ENCODE results near the gene SDR39U1.

The SDR39U1 gene

DNA sequence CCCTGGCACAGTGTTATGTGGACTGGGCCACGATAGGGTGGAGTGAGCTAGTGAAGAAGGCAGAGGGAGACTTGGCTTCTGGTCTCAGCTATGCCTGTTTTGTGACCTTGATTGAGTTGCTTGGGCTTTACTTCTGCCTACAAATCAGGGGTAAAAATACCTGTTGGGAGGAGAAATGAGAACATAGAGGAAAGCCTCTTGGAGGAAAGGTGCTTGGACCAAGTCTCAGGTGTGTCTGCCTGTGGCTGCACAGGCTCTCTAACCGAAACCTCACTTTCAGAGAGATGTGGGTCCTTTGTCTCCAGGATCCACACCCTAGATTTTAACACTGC, 4.9 kb downstream of the SDR39U1 start:
- no peak for DNase-seq

DNA sequence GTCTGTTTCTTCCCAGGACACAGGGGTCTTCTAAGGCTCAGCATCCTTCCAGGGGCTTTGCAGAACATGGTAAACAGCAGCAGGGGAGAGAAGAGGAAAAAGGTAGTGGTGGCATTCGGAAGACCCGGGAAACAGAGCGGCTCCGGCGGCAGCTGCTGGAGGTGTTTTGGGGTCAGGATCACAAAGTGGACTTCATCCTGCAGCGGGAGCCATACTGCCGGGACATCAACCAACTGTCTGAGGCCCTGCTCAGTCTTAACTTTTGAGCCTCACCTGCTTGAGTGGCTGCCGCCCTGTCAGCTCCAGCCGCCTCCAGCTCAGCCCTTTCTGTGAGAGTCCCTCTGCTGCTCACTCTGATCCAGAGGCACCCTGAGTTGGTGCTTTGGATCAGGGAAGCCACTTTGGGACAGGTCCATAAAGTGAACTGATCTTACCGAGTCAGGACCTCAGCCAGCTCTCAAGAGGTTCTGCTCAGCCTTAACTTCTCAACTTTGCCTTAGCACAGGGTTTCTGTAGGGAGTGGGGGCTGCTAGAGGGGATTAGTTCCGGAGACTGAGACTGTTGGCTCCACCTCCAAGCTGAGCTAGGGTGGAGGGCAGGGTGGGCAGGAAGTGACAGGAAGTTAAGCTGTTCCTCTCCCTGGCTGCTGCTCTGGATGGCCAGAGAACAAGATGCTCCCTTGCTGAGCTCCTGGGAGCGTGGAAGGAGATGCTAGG, 5.4 kb downstream of the SDR39U1 start:
- H3K79me2 ChIP-seq (ENCODE audit: low read length): peaks cover 5% of the 10 kb centered on the region; the same call in 1 of the 2 replicates
- H4K20me1 ChIP-seq (ENCODE audit: insufficient read depth, low read length): no peaks in the 10 kb centered on the region
- H3F3A ChIP-seq (ENCODE audit: insufficient read depth, low read length): peaks cover 5% of the 10 kb centered on the region
- no peaks in the 10 kb centered on the region for H3K9me2 ChIP-seq (replicated peaks; ENCODE audit: insufficient read depth, low read length)
- H3K27me3 ChIP-seq (replicated peaks; ENCODE audit: insufficient read depth, low read length): no peaks in the 10 kb centered on the region
- TF ChIP-seq EZH2 (optimal IDR thresholded peaks at IDR 0.05; ENCODE audit: low read depth, low read length) (no peak), EZH2phosphoT487 (IDR thresholded peaks at IDR 0.05; ENCODE audit: low read length) (no peak)
- TF ChIP-seq, protein P1, sequence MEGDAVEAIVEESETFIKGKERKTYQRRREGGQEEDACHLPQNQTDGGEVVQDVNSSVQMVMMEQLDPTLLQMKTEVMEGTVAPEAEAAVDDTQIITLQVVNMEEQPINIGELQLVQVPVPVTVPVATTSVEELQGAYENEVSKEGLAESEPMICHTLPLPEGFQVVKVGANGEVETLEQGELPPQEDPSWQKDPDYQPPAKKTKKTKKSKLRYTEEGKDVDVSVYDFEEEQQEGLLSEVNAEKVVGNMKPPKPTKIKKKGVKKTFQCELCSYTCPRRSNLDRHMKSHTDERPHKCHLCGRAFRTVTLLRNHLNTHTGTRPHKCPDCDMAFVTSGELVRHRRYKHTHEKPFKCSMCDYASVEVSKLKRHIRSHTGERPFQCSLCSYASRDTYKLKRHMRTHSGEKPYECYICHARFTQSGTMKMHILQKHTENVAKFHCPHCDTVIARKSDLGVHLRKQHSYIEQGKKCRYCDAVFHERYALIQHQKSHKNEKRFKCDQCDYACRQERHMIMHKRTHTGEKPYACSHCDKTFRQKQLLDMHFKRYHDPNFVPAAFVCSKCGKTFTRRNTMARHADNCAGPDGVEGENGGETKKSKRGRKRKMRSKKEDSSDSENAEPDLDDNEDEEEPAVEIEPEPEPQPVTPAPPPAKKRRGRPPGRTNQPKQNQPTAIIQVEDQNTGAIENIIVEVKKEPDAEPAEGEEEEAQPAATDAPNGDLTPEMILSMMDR (IDR thresholded peaks at IDR 0.05; ENCODE audit: low read length): no peak
- no peaks in the 10 kb centered on the region for H3K9me3 ChIP-seq (replicated peaks; ENCODE audit: insufficient read depth, low read length)
- no peak overlapping the region for H3K9ac ChIP-seq (ENCODE audit: low read length)
- H2AFZ ChIP-seq (ENCODE audit: low read length): no peak overlapping the region
- 0 out of 2 replicates have a peak, but pooled peaks cover 3% of the 10 kb centered on the region for H3K4me1 ChIP-seq (ENCODE audit: low read length)
- no peak overlapping the region for H3K27ac ChIP-seq (ENCODE audit: low read length)
- H3K4me3 ChIP-seq (ENCODE audit: low read length): no peak overlapping the region
- no peak for DNase-seq
- no peak overlapping the region for H3K4me2 ChIP-seq (ENCODE audit: low read depth, low read length)
- 0 out of 2 replicates have a peak, but pooled peaks cover 2% of the 10 kb centered on the region for H3K36me3 ChIP-seq (replicated peaks; ENCODE audit: insufficient read depth, low read length)

More for the DNA sequence above, 4.9 kb downstream of the SDR39U1 start:
- no peak overlapping the region for H2AFZ ChIP-seq (ENCODE audit: low read length)
- H3K4me3 ChIP-seq (ENCODE audit: low read length): no peak overlapping the region
- H3K9me2 ChIP-seq (replicated peaks; ENCODE audit: insufficient read depth, low read length): no peaks in the 10 kb centered on the region
- H3K4me1 ChIP-seq (ENCODE audit: low read length): 0 out of 2 replicates have a peak, but pooled peaks cover 3% of the 10 kb centered on the region
- H3F3A ChIP-seq (ENCODE audit: insufficient read depth, low read length): peaks cover 5% of the 10 kb centered on the region
- no peak overlapping the region for H3K4me2 ChIP-seq (ENCODE audit: low read depth, low read length)
- 0 out of 2 replicates have a peak, but pooled peaks cover 2% of the 10 kb centered on the region for H3K36me3 ChIP-seq (replicated peaks; ENCODE audit: insufficient read depth, low read length)
- H3K27me3 ChIP-seq (replicated peaks; ENCODE audit: insufficient read depth, low read length): no peaks in the 10 kb centered on the region
- H3K79me2 ChIP-seq (ENCODE audit: low read length): no peaks in the 10 kb centered on the region; the same call in 1 of the 2 replicates
- TF ChIP-seq, protein P1 (IDR thresholded peaks at IDR 0.05; ENCODE audit: low read length): no peak
- TF ChIP-seq EZH2 (optimal IDR thresholded peaks at IDR 0.05; ENCODE audit: low read depth, low read length) (no peak), EZH2phosphoT487 (IDR thresholded peaks at IDR 0.05; ENCODE audit: low read length) (no peak)
- no peaks in the 10 kb centered on the region for H4K20me1 ChIP-seq (ENCODE audit: insufficient read depth, low read length)
- H3K9ac ChIP-seq (ENCODE audit: low read length): no peak overlapping the region
- H3K27ac ChIP-seq (ENCODE audit: low read length): no peak overlapping the region
- H3K9me3 ChIP-seq (replicated peaks; ENCODE audit: insufficient read depth, low read length): no peaks in the 10 kb centered on the region

DNA sequence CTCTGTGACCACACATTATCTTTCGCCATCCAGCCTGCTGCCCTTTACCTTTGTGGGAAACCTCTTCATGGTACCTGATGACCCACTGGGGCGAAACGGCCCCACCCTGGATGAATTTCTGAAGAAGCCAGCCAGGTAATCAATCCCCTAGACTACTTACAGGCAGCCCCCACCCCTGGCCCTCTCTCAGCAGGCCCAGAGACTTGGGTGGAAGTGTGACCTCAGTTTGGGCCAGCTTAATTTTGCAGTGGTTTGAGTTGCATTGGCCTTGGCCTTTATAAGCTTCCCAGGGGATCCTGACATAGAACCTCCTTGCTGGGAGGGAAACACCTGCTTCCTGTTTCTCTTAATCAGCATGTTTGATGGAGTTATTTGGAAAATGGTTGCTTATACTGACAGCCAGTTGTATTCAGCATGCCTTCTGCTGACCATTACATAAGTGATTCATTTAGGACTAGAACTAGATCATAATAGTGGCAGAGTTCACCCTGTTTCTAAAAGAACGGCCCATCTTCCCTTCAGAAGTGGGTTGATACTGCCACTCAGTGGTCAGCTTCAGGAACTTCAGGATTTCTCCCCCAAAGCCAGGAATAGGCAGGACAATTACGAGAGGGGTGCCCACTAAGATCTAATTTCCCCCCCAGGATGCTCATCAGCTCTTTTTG, 6.1 kb downstream of the SDR39U1 start:
- H3K4me1 ChIP-seq (ENCODE audit: low read length): 0 out of 2 replicates have a peak, but pooled peaks cover 3% of the 10 kb centered on the region
- H3K9ac ChIP-seq (ENCODE audit: low read length): no peak overlapping the region
- H4K20me1 ChIP-seq (ENCODE audit: insufficient read depth, low read length): no peaks in the 10 kb centered on the region
- no peak overlapping the region for H2AFZ ChIP-seq (ENCODE audit: low read length)
- H3K4me3 ChIP-seq (ENCODE audit: low read length): no peak overlapping the region
- H3K27ac ChIP-seq (ENCODE audit: low read length): no peak overlapping the region
- no peaks in the 10 kb centered on the region for H3K9me2 ChIP-seq (replicated peaks; ENCODE audit: insufficient read depth, low read length)
- TF ChIP-seq EZH2phosphoT487 (IDR thresholded peaks at IDR 0.05; ENCODE audit: low read length) (no peak), EZH2 (optimal IDR thresholded peaks at IDR 0.05; ENCODE audit: low read depth, low read length) (no peak)
- TF ChIP-seq, protein P1 (IDR thresholded peaks at IDR 0.05; ENCODE audit: low read length): peak; percentile 53
- no peak overlapping the region for H3K4me2 ChIP-seq (ENCODE audit: low read depth, low read length)
- no peaks in the 10 kb centered on the region for H3K9me3 ChIP-seq (replicated peaks; ENCODE audit: insufficient read depth, low read length)
- no peaks in the 10 kb centered on the region for H3K27me3 ChIP-seq (replicated peaks; ENCODE audit: insufficient read depth, low read length)
- 0 out of 2 replicates have a peak, but pooled peaks cover 2% of the 10 kb centered on the region for H3K36me3 ChIP-seq (replicated peaks; ENCODE audit: insufficient read depth, low read length)
- peaks cover 10% of the 10 kb centered on the region for H3K79me2 ChIP-seq (ENCODE audit: low read length)
- H3F3A ChIP-seq (ENCODE audit: insufficient read depth, low read length): peaks cover 7% of the 10 kb centered on the region
- no peak for DNase-seq
